Natural killer cell (primary cell): ENCODE data around the gene TMEM131. TPM values are rescaled to one million over a fixed set of nuclear protein-coding genes. Genes with fewer than 3 reads are reported as not detected.
A peak's percentile ranks its signal among the peaks of the same experiment; 100 is the strongest.
"Not testable (repeated sequence)": the region's sequence is repeated elsewhere in the genome, so short reads cannot be mapped to it uniquely, and the experiment has no call there.

Experiments
- ATAC-seq, 3 donors: fragments of 150-1000 bp in 2 of 3; fragments of 200-7000 bp in 1 of 3; cut with Tn5 transposase; 1 replicate in 1 of 3; 2 replicates in 2 of 3; pipeline ENCODE4 v1.10.0; 2021; ENCODE audit warnings: mild to moderate bottlenecking in 2 of 3, moderate library complexity in 2 of 3
- DNase-seq, 2 donors: peaks; one replicate each; pipeline versions ENCODE4 v3.0.0 to v3.0.0-alpha.2; 2013 to 2021; ENCODE audit warnings: mixed read lengths in 1 of 2
- H3K27ac ChIP-seq: one replicate; pipeline ENCODE4 v1.5.1; 2013; ENCODE audit warnings: mild to moderate bottlenecking, low read length
- H3K27me3 ChIP-seq: one replicate; pipeline ENCODE4 v1.6.1; 2013; ENCODE audit warnings: low read length; ENCODE audit not compliant: control insufficient read depth, insufficient read depth
- H3K36me3 ChIP-seq: one replicate; pipeline ENCODE4 v1.6.1; 2013; ENCODE audit warnings: low read length; ENCODE audit not compliant: control insufficient read depth, insufficient read depth
- H3K4me1 ChIP-seq: one replicate; pipeline ENCODE4 v1.6.1; 2013; ENCODE audit warnings: low read length; ENCODE audit not compliant: control insufficient read depth, insufficient read depth
- H3K4me3 ChIP-seq: one replicate; pipeline ENCODE4 v1.5.1; 2013; ENCODE audit warnings: low read length
- H3K9me3 ChIP-seq: one replicate; pipeline ENCODE4 v1.6.1; 2013; ENCODE audit warnings: low read length; ENCODE audit not compliant: control insufficient read depth, insufficient read depth
- H3K27ac Mint-ChIP-seq, 2 donors: one replicate each; pipeline ENCODE4 v1.8.0; 2022; ENCODE audit warnings: mild to moderate bottlenecking in 2 of 2, mixed read lengths in 2 of 2, moderate library complexity in 1 of 2
- H3K27me3 Mint-ChIP-seq, 2 donors: one replicate each; pipeline ENCODE4 v1.8.0; 2022; ENCODE audit warnings: low read depth in 2 of 2, mixed read lengths in 2 of 2
- H3K36me3 Mint-ChIP-seq: one replicate; pipeline ENCODE4 v1.8.0; 2022; ENCODE audit warnings: mixed read lengths
- H3K4me1 Mint-ChIP-seq, 2 donors: one replicate each; pipeline ENCODE4 v1.8.0; 2022; ENCODE audit warnings: mixed read lengths in 2 of 2
- H3K4me3 Mint-ChIP-seq: one replicate; pipeline ENCODE4 v1.8.0; 2022; ENCODE audit warnings: mild to moderate bottlenecking, moderate library complexity, mixed read lengths
- H3K9me3 Mint-ChIP-seq, 2 donors: one replicate each; pipeline ENCODE4 v1.8.0; 2022; ENCODE audit warnings: mixed read lengths in 2 of 2
- CTCF ChIP-seq: fragments of 200-600 bp; IDR thresholded peaks from one replicate; pipeline ENCODE4 v1.8.0; 2022; ENCODE audit warnings: antibody characterized with exemption
- WGBS: methylation state at CpG from one replicate; pipeline ENCODE4 v1.1.7; 2013; ENCODE audit warnings: missing lambda C conversion rate; ENCODE audit not compliant: insufficient coverage; 5-methylcytosine and 5-hydroxymethylcytosine counted together
- intact Hi-C: fragments of 100-400 bp; cut with micrococcal nuclease; formaldehyde crosslinking; loops from one replicate; pipeline ENCODE4 v1.14.2; 2022
- total RNA-seq, 4 donors: library from RNA; stranded (reverse); fragments of 120-200 nt in 1 of 4; gene quantifications; one replicate each; pipeline versions ENCODE4 v1.2.3 to v1.2.4, GENCODE V29; 2013 to 2022

The TMEM131 gene
- total RNA-seq, 3 donors from 2014 or later (not counting 1 experiment from before 2014, with no cell fraction given), result 44.8 to 72.1 (median 67.1) TPM

- Mint-ChIP-seq H3K4me1 (peaks cover 70 to 81% of the 10 kb centered on the region in 2 donors), H3K36me3 (peaks cover 9% of the 10 kb centered on the region), H3K9me3 (no peaks in the 10 kb centered on the region), H3K4me3 (peak overlapping the region; percentile 94), H3K27me3 (no peaks in the 10 kb centered on the region), H3K27ac (peak overlapping the region; percentile 97)
- peak overlapping the region; percentile 69 for H3K4me3 ChIP-seq
- WGBS, result 34% methylated on average over 11 of the region's 11 CpGs
- peaks cover 6% of the 10 kb centered on the region for H3K36me3 ChIP-seq
- H3K4me1 ChIP-seq, result peaks cover 73% of the 10 kb centered on the region
- H3K27ac ChIP-seq, result peak overlapping the region; percentile 71
- H3K27me3 ChIP-seq, result no peaks in the 10 kb centered on the region
- no peaks in the 10 kb centered on the region for H3K9me3 ChIP-seq
- DNase-seq (peak in 1 of 2 donors; percentile 71), ATAC-seq (peak in 1 of 3 donors; percentile 6)
- intact Hi-C loops, result loop anchor here (1.0 to 10.0 kb wide), 5 partner anchors 9 to 752 kb away; partner anchors contain the start of gene ACTR1B
- no peak for TF ChIP-seq CTCF
Measured at GRCh38 chr2:97712693-97713295, 283.0 kb downstream of the TMEM131 start.

GRCh38 chr2:97712175-97712574 lies 283.6 kb downstream of the TMEM131 start:
- not testable (repeated sequence) for H3K36me3 ChIP-seq, ATAC-seq, H3K27me3 ChIP-seq, DNase-seq, H3K9me3 Mint-ChIP-seq, H3K4me3 ChIP-seq, H3K9me3 ChIP-seq, H3K36me3 Mint-ChIP-seq, H3K27me3 Mint-ChIP-seq
- H3K4me3 Mint-ChIP-seq, result peak overlapping the region; percentile 94
- peaks cover 64 to 75% of the 10 kb centered on the region in 2 donors for H3K4me1 Mint-ChIP-seq
- peak overlapping the region; percentile 97 for H3K27ac Mint-ChIP-seq
- WGBS, result 95% methylated on average over 9 of the region's 9 CpGs
- Histone ChIP-seq H3K4me1 (peaks cover 67% of the 10 kb centered on the region), H3K27ac (peak overlapping the region; percentile 71)
- intact Hi-C loops, result loop anchor here (2.0 to 10.0 kb wide), 3 partner anchors 17 to 753 kb away; partner anchors contain the start of gene ACTR1B

GRCh38 chr2:97711394-97711711 lies 284.4 kb downstream of the TMEM131 start:
- H3K9me3 Mint-ChIP-seq, result no peaks in the 10 kb centered on the region

GRCh38 chr2:97708608-97709007 lies 287.1 kb downstream of the TMEM131 start:
- Mint-ChIP-seq H3K27ac (no peak overlapping the region), H3K9me3 (no peaks in the 10 kb centered on the region), H3K27me3 (no peaks in the 10 kb centered on the region), H3K36me3 (no peaks in the 10 kb centered on the region), H3K4me3 (no peak overlapping the region), H3K4me1 (peaks cover 28 to 39% of the 10 kb centered on the region in 2 donors)
- no peaks in the 10 kb centered on the region for H3K27me3 ChIP-seq
- no peaks in the 10 kb centered on the region for H3K9me3 ChIP-seq
- no peak for TF ChIP-seq CTCF
- ATAC-seq (no peak), DNase-seq (no peak)
- no peak overlapping the region for H3K27ac ChIP-seq
- H3K4me1 ChIP-seq, result peaks cover 40% of the 10 kb centered on the region
- no peaks in the 10 kb centered on the region for H3K36me3 ChIP-seq
- intact Hi-C loops, result no loop called here
- H3K4me3 ChIP-seq, result no peak overlapping the region
- 94% methylated on average over 7 of the region's 8 CpGs for WGBS

More at GRCh38 chr2:97711394-97711711, 284.4 kb downstream of the TMEM131 start:
- intact Hi-C loops, result loop anchor here (5.0 to 10.0 kb wide), 2 partner anchors 49 to 753 kb away; partner anchors contain the start of gene ACTR1B
- H3K4me3 Mint-ChIP-seq, result peak overlapping the region; percentile 94
- no peak for DNase-seq
- H3K27ac Mint-ChIP-seq, result peak overlapping the region; percentile 97
- H3K27me3 ChIP-seq, result no peaks in the 10 kb centered on the region
- no peaks in the 10 kb centered on the region for H3K9me3 ChIP-seq
- H3K36me3 ChIP-seq, result peaks cover 3% of the 10 kb centered on the region
- TF ChIP-seq CTCF, result no peak
- no peaks in the 10 kb centered on the region for H3K27me3 Mint-ChIP-seq
- H3K4me3 ChIP-seq, result no peak overlapping the region
- no peak for ATAC-seq
- H3K36me3 Mint-ChIP-seq, result peaks cover 4% of the 10 kb centered on the region
- WGBS, result 90% methylated on average over 6 of the region's 6 CpGs
- no peak overlapping the region for H3K27ac ChIP-seq
- peaks cover 55 to 66% of the 10 kb centered on the region in 2 donors for H3K4me1 Mint-ChIP-seq
- H3K4me1 ChIP-seq, result peaks cover 59% of the 10 kb centered on the region
